Measurements from ENCODE around the gene HTR3A.

DNA sequence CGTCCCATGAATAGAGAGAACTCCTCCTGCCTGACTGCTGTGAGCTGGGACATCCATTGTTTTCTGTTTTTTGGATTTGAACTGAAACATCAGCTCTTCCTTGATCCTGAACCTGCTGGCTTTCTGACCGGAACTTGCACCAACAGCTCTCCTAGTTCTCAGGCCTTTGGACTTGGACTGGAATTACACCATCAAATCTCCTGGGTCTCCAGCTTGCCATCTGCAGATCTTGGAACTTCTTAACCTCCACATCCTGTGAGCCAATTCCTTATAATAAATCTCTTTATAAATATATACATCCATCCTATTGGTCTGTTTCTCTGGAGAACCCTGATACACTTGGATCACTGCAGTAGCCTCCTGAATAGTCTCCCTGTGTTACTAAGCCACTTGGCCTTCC lies 42.1 kb downstream of the HTR3A start:
- TF ChIP-seq, protein P1, sequence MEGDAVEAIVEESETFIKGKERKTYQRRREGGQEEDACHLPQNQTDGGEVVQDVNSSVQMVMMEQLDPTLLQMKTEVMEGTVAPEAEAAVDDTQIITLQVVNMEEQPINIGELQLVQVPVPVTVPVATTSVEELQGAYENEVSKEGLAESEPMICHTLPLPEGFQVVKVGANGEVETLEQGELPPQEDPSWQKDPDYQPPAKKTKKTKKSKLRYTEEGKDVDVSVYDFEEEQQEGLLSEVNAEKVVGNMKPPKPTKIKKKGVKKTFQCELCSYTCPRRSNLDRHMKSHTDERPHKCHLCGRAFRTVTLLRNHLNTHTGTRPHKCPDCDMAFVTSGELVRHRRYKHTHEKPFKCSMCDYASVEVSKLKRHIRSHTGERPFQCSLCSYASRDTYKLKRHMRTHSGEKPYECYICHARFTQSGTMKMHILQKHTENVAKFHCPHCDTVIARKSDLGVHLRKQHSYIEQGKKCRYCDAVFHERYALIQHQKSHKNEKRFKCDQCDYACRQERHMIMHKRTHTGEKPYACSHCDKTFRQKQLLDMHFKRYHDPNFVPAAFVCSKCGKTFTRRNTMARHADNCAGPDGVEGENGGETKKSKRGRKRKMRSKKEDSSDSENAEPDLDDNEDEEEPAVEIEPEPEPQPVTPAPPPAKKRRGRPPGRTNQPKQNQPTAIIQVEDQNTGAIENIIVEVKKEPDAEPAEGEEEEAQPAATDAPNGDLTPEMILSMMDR (CRISPR knock-in tag; IDR thresholded peaks at IDR 0.05) = no peak
- TF ChIP-seq ELK4 (CRISPR knock-in tag; IDR thresholded peaks at IDR 0.05; ENCODE audit: borderline replicate concordance) (no peak), ZBTB21 (CRISPR knock-in tag; IDR thresholded peaks at IDR 0.05) (no peak), POLR2A (IDR thresholded peaks at IDR 0.05; ENCODE audit: insufficient read depth in 1 of 2, low read depth in 2 of 2, low read length in 2 of 2) (no peak), CREM (IDR thresholded peaks at IDR 0.05) (no peak), CREM (CRISPR knock-in tag; IDR thresholded peaks at IDR 0.05) (no peak), CBX2 (IDR thresholded peaks at IDR 0.05; ENCODE audit: low read depth, low read length) (no peak), CBX2 (CRISPR knock-in tag; IDR thresholded peaks at IDR 0.05; ENCODE audit: low read depth) (no peak)

All from HepG2 (cell line).